Mucosa of descending colon (tissue), 3 donors: Measurements from ENCODE around the gene TRAPPC3L. TPM values are rescaled to one million over a fixed set of nuclear protein-coding genes. Genes with fewer than 3 reads are reported as not detected.

Experiments
- ATAC-seq: fragments of 200-7000 bp; cut with Tn5 transposase; one replicate; pipeline ENCODE4 v1.9.1; 2020; ENCODE audit warnings: mild to moderate bottlenecking, moderate library complexity
- DNase-seq, 3 donors: peaks; one replicate each; pipeline ENCODE4 v3.0.0-alpha.2; 2020
- H3K36me3 ChIP-seq: fragments of 200-600 bp; one replicate; pipeline ENCODE4 v1.8.0; 2021; ENCODE audit warnings: low read depth, mild to moderate bottlenecking
- H3K4me1 ChIP-seq: fragments of 200-600 bp; one replicate; pipeline ENCODE4 v1.8.0; 2021; ENCODE audit warnings: low read depth, mild to moderate bottlenecking
- H3K4me3 ChIP-seq: fragments of 200-600 bp; one replicate; pipeline ENCODE4 v1.8.0; 2021; ENCODE audit warnings: mild to moderate bottlenecking
- H3K9me3 ChIP-seq: fragments of 200-600 bp; one replicate; pipeline ENCODE4 v1.8.0; 2021; ENCODE audit warnings: mild to moderate bottlenecking
- CTCF ChIP-seq: fragments of 200-600 bp; IDR thresholded peaks from one replicate; pipeline ENCODE4 v1.8.0; 2022; ENCODE audit warnings: antibody characterized with exemption, mild to moderate bottlenecking
- intact Hi-C, 2 donors: fragments of 100-400 bp; cut with DNase I in 1 of 2; cut with micrococcal nuclease in 1 of 2; formaldehyde crosslinking; loops; one replicate each; pipeline versions ENCODE4 v1.11.0 to v1.11.1; 2022; cut with DNase I, micrococcal nuclease
- total RNA-seq, 3 donors: library from RNA; stranded (reverse); fragmentation: NEBNext Ultra II Directional in 2 of 3; extraction: Animal tissue kit (Norgen Biotek cat#: 25700) in 2 of 3; gene quantifications; one replicate each; pipeline versions ENCODE4 v1.2.1 to v1.2.4, GENCODE V29; 2021 to 2023
- donor health status: DM: no; HTN: no; CAD: no; lungs with moderate emphysema.
- donor health status: DM: no; HTN: no; CAD: no.
- donor health status: DM: no; HTN: yes; CAD: no.

The TRAPPC3L gene
- total RNA-seq, 3 donors from 2014 or later: not detected

- Histone ChIP-seq H3K4me1 (no peaks in the 10 kb centered on the region), H3K36me3 (no peaks in the 10 kb centered on the region), H3K4me3 (no peak overlapping the region), H3K9me3 (no peaks in the 10 kb centered on the region)
- DNase-seq: no peak
- no peak for TF ChIP-seq CTCF
- intact Hi-C loops: no loop called here
- no peak for ATAC-seq
Measured at GRCh38 chr6:116456106-116456505, 89.4 kb downstream of the TRAPPC3L start.

- TF ChIP-seq CTCF: no peak
- no peaks in the 10 kb centered on the region for H3K4me1 ChIP-seq
- ATAC-seq (no peak), DNase-seq (no peak)
- H3K9me3 ChIP-seq: no peaks in the 10 kb centered on the region
- no peak overlapping the region for H3K4me3 ChIP-seq
- intact Hi-C loops: no loop called here
- no peaks in the 10 kb centered on the region for H3K36me3 ChIP-seq
Measured at GRCh38 chr6:116452531-116452930, 93.0 kb downstream of the TRAPPC3L start.

- intact Hi-C loops: no loop called here
- no peak for TF ChIP-seq CTCF
- H3K9me3 ChIP-seq: no peaks in the 10 kb centered on the region
- ATAC-seq (no peak), DNase-seq (no peak)
- H3K36me3 ChIP-seq: no peaks in the 10 kb centered on the region
- no peak overlapping the region for H3K4me3 ChIP-seq
- no peaks in the 10 kb centered on the region for H3K4me1 ChIP-seq
Measured at GRCh38 chr6:116451916-116452315, 93.6 kb downstream of the TRAPPC3L start.

GRCh38 chr6:116450769-116451740 lies 94.4 kb downstream of the TRAPPC3L start:
- Histone ChIP-seq H3K36me3 (no peaks in the 10 kb centered on the region), H3K4me3 (no peak overlapping the region), H3K4me1 (no peaks in the 10 kb centered on the region), H3K9me3 (no peaks in the 10 kb centered on the region)
- ATAC-seq: peak; percentile 76
- intact Hi-C loops: no loop called here
- peak; percentile 19 to 59 (median 37) for DNase-seq
- no peak for TF ChIP-seq CTCF

- H3K4me1 ChIP-seq: no peaks in the 10 kb centered on the region
Measured at GRCh38 chr6:116450185-116450710, 95.2 kb downstream of the TRAPPC3L start.

More at GRCh38 chr6:116450185-116450710, 95.2 kb downstream of the TRAPPC3L start:
- Histone ChIP-seq H3K4me3 (no peak overlapping the region), H3K36me3 (no peaks in the 10 kb centered on the region), H3K9me3 (no peaks in the 10 kb centered on the region)
- TF ChIP-seq CTCF: no peak
- no peak for ATAC-seq
- intact Hi-C loops: no loop called here
- DNase-seq: no peak
